Right ventricle myocardium superior (tissue), 1 donor: ENCODE measurements around the gene CCDC183. TPM values are rescaled to one million over a fixed set of nuclear protein-coding genes. Genes with fewer than 3 reads are reported as not detected.
"Not testable (repeated sequence)": the region's sequence is repeated elsewhere in the genome, so short reads cannot be mapped to it uniquely, and the experiment has no call there.

Experiments
- ATAC-seq: fragments of 200-7000 bp; cut with Tn5 transposase; one replicate; pipeline ENCODE4 v1.9.1; 2020; ENCODE audit warnings: mild to moderate bottlenecking; ENCODE audit not compliant: poor library complexity
- DNase-seq: peaks from one replicate; pipeline ENCODE4 v3.0.0-alpha.2; 2020
- intact Hi-C: fragments of 100-400 bp; cut with DNase I; formaldehyde crosslinking; loops from one replicate; pipeline ENCODE4 v1.11.2; 2022
- total RNA-seq: library from RNA; stranded (reverse); fragmentation: NEBNext Ultra II Directional; extraction: Animal tissue kit (Norgen Biotek cat#: 25700); gene quantifications from one replicate; pipeline ENCODE4 v1.2.1, GENCODE V29; 2021
- donor health status: DM: no; HTN: yes; CAD: no; lungs with severe emphysema.

CCDC183 gene
- total RNA-seq, 1 donor from 2014 or later = 1.5 TPM

- DNase-seq (no peak), ATAC-seq (no peak)
- intact Hi-C loops = no loop called here
Measured at GRCh38 chr9:136759436-136760325, 36.5 kb upstream of the CCDC183 start.

GRCh38 chr9:136760424-136760823 lies 35.7 kb upstream of the CCDC183 start:
- ATAC-seq = no peak
- DNase-seq = no peak
- intact Hi-C loops = no loop called here

DNA sequence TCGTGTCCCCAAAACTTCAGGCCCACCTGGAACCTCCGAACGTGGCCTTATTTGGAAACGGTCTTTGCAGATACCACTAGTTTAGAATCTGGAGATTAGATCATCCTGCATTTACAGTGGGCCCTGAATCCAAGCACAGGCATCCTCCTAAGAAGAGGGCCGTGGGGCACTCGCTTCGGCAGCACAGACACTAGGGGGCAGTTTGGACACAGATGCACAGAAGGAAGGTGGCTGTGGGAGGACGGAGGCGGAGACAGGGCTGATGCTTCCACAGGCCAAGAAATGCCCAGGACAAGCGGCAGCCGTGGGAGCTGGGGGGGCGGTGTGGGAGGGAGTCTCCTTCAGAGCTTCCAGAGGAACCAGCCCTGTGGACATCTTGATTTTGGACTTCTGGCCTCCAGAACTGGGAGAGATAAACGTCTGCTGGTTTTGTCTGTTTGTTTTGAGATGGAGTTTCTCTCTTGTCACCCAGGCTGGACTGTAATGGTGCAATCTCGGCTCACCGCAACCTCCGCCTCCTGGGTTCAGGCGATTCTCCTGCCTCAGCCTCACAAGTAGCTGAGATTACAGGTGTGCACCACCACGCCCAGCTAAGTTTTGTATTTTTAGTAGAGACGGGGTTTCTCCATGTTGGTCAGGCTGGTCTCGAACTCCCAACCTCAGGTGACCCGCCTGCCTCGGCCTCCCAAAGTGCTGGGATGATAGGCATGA lies 35.1 kb upstream of the CCDC183 start:
- intact Hi-C loops = not testable (repeated sequence)
- DNase-seq (peak; percentile 65), ATAC-seq (peak; percentile 53)

- ATAC-seq (no peak), DNase-seq (no peak)
- intact Hi-C loops = no loop called here
Measured at GRCh38 chr9:136761545-136761981, 34.6 kb upstream of the CCDC183 start.

DNA sequence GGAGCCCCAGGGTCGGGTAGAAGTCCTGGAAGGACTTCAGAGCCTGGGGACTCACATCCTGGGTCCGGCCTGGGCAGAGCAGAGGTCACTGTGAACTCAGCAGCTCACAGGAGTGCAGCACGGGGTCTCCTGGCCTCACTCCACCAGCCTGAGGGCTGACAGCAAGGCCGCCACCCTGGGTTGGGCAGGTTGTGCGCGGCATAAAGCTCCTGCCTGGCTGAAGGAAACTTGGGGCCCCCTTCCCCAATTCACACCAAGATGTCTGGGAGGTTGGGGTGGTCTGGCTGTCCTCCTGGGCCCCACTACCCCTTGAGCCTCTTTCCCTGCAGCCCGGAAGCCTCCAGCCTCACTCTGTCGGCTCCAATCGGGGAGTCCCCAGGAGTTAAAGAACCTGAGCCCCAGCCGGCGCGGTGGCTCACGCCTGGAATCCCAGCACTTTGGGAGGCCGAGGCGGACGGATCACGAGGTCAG lies 33.9 kb upstream of the CCDC183 start:
- intact Hi-C loops = no loop called here
- ATAC-seq = no peak
- no peak for DNase-seq

DNA sequence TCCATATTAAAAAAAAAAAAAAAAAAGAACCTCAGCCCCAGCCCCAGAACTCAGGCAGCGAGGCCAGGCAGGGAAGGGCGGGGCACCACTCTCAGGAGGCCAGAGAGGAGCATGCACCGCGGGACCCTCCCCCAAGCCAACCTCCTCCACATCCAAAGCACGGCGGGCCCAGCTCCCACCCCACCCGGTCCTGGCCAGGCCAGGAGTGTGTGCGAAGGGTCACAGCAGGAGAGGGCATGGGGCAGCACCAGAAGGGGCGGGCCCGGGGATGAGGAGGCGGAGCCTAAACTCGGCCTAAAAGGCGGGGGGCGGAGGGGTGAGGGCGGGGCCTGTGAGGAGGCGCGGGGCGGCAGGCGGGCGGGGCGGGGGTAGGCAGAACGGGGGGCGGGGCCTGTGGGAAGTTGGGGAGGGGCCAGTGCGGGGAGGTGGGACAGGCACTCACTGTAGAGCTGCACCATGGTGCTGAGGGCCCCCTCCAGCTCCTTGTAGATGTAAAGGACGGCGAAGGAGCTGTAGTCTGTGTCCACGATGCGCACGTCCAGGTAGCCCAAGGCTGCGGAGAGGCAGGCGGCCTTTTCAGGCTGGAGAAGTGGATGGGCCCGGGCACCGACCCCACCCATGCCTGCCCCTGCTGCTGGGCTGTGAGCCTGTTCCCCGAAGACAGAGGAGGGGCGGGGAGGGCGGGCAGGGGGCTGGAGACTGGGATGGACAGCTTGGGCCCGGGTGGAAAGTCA lies 33.1 kb upstream of the CCDC183 start:
- intact Hi-C loops = no loop called here
- DNase-seq (no peak), ATAC-seq (peak; percentile 26)

DNA sequence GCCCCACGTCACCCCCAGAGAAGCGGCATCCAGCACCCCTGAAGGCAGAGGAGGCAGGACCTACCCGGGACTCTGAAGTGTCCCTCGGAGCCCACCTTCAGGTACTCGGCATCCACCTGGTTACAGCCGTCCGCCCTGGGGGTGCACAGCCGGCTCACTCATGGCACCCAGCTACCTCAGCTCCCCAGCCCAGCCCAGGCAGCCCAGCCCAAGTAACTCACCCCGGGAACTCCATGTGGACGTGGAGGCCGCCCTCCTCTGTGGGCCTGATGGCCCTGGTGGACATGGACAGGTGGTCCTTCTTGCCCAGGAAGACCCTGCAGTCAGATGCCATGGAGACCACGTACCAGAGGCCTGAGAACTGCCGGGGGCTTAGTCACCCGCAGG lies 32.5 kb upstream of the CCDC183 start:
- DNase-seq (no peak), ATAC-seq (no peak)
- intact Hi-C loops = no loop called here

GRCh38 chr9:136764301-136764891 lies 31.7 kb upstream of the CCDC183 start, which contains the start of gene LCN15:
Gene LCN15 (minus strand): TSS chr9:136764518. CDS start chr9:136764488, 30 bp downstream.
- ATAC-seq (no peak), DNase-seq (no peak)
- intact Hi-C loops = no loop called here

GRCh38 chr9:136765041-136765440 lies 31.1 kb upstream of the CCDC183 start:
- DNase-seq (no peak), ATAC-seq (peak; percentile 18)
- intact Hi-C loops = no loop called here

DNA sequence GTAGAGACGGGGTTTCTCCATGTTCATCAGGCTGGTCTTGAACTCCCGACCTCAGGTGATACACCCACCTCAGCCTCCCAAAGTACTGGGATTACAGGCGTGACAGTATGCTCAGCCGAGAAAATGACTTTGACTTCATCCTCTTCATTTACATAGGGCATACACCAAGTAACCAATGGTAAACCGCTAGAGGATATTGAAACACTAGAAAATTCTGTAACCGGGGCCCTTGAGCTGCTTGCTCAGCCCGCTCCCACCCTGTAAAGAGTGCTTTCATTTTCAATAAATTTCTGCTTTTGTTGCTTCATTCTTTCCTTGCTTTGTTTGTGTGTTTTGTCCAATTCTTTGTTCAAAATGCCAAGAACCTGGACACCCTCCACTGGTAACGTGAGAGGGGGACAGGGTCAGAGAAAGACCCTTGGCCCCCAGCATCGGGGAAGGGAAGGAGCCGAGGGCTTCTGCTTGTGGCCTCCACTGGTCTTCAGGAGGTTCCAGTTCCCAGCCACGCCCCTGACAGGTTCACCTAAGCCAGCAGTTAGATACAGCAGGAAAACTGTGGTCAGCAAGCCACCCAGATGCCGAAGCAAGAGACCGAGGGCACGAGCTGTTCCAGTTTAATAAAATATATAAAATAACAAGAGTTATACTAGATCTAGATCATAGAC lies 30.3 kb upstream of the CCDC183 start:
- ATAC-seq, intact Hi-C loops, DNase-seq: not testable (repeated sequence)

DNA sequence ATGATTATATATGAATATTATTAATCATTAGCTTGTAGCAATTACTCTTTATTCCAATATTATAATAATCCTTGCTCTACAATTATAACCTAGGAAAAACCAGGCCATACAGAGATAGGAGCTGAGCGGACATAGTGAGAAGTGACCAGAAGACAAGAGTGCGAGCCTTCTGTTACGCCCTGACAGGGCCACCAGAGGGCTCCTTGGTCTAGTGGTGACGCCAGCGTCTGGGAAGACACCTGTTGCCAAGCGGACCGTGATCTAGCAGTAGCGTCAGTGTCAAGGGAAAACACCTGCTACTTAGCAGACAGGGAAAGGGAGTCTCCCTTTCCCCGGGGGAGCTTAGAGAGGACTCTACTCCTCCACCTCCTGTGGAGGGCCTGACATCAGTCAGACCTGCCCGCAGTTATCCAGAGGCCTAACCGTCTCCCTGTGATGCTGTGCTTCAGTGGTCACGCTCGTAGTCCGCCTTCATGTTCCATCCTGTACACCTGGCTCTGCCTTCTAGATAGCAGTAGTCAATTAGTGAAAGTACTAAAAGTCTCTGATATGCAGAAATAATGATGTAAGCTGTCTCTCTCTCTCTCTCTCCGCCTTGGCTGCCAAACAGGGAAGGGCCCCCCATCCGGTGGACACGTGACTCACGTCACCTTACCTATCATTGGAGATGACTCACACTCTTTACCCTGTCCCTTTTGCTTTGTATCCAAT lies 29.6 kb upstream of the CCDC183 start:
- intact Hi-C loops, ATAC-seq: not testable (repeated sequence)
- DNase-seq = peak; percentile 71

DNA sequence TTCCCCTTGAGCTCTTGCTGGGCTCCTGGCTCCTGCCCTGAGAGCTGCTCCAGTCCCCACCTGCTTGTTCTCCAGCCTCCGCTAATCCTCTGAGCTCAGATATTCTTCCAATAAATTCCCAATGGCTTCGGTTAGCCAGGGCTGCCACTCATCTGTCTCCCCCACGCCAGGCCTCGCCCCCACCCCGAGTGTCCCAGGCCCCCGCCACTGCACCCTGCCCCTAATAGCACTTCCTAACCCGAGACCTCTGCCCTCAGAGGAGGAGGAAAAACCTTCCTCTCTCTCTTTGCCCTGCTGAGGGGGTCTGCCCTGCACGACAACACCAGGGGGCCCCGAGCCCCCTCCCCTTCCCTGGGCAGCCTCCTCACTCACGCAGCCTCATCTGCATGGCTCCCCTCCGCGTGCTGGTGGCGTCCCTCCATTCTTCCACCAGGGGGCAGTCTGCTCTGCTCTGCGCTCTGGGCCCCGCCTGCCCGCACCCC lies 26.4 kb upstream of the CCDC183 start:
- intact Hi-C loops = no loop called here
- DNase-seq (no peak), ATAC-seq (peak; percentile 46)

DNA sequence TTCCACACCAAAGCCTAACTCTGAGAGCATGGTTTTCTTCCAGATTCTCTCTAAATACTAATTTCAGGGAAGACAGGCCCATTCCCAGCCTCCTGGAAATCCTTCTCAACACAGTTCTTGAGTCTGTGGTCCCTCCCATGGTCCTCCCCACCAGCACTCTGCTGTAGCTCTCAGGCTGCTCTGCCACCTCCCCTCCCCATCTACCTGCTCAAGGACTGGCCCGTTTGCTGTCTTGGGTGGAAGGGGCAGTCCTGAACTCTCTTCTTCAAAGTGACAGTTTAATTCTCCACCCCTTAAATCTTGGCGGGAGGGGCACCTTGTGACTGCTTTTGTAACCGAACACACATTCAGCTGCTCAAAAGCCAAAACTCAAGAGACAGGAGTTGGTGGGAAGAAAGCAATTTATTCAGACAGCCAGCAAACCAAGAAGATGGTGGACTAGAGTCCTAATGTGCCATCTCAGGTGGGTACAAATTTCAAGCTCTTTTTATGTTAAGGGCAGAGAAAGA lies 24.2 kb upstream of the CCDC183 start:
- DNase-seq = no peak
- no peak for ATAC-seq
- intact Hi-C loops = no loop called here

- ATAC-seq (peak; percentile 52), DNase-seq (no peak)
- intact Hi-C loops = no loop called here
Measured at GRCh38 chr9:136773386-136774044, 22.6 kb upstream of the CCDC183 start.

DNA sequence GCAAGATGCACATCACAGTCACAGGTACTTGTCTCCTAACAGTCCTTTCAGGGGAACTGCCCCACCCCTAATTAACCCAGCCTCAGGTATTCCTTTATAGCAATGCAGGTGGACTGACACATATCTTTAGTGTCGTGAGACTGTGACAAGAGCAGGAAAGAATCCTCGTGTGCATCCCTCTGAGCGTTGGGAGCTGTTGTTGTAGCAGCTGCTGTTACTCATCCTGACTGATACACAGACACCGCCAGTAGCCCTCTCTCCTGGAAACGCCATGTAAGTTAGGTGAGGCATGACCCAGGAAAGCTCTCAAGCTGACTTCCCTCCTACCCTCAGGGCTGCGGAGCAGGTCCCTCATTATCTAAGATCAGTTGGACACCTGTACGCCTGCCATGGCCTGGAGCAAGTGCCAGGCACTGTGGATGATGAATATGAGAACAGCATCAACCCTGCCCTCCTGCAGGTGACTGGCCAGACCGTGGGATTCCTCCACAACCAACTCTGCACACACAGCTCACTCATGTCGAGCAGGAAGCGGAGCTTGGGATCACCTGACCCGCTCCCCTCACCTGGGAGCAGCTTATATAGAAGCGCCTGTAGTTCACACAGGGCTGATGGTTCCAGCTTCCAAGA lies 21.6 kb upstream of the CCDC183 start:
- DNase-seq (no peak), ATAC-seq (no peak)
- intact Hi-C loops = no loop called here

- no peak for ATAC-seq
- DNase-seq = no peak
- intact Hi-C loops = no loop called here
Measured at GRCh38 chr9:136775191-136775590, 20.9 kb upstream of the CCDC183 start.
